ENCODE results near the gene UBE2E2.

Gene UBE2E2

DNA sequence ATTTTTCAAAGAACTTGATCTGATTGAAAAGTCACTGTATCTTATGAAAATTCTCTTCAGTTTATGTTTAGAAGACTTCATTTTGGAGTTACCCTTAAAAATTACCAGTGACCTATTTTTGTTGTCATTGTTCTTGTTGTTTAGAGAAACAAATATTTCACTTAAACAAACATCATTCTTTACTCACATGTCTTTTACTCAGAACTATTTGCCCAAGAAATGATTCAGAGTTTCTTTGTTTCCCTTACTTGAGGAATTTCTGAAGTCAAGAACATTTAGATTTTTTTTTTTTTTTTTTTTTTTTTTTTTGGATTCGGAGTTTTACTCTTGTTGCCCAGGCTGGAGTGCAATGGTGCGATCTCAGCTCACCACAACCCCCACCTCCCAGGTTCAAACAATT, 343.1 kb downstream of the UBE2E2 start:
- 92% methylated on average over 2 of the region's 2 CpGs for WGBS
- H3K4me3 ChIP-seq (ENCODE audit: low read length) = no peak overlapping the region
- H3K27ac ChIP-seq (ENCODE audit: low read depth, low read length) = no peak overlapping the region
- no peak overlapping the region for H3K9ac ChIP-seq (ENCODE audit: low read depth, low read length)
- no peaks in the 10 kb centered on the region for H3K36me3 ChIP-seq (ENCODE audit: insufficient read depth, low read length)
- H3K9me3 ChIP-seq (ENCODE audit: insufficient read depth, low read depth, low read length) = 0 out of 2 replicates have a peak, but pooled peaks cover 4% of the 10 kb centered on the region
- 0 out of 2 replicates have a peak, but pooled peaks cover 6% of the 10 kb centered on the region for H3K4me1 ChIP-seq (ENCODE audit: insufficient read depth, low read length)
- H3K27me3 ChIP-seq (ENCODE audit: insufficient read depth, low read length) = no peaks in the 10 kb centered on the region

DNA sequence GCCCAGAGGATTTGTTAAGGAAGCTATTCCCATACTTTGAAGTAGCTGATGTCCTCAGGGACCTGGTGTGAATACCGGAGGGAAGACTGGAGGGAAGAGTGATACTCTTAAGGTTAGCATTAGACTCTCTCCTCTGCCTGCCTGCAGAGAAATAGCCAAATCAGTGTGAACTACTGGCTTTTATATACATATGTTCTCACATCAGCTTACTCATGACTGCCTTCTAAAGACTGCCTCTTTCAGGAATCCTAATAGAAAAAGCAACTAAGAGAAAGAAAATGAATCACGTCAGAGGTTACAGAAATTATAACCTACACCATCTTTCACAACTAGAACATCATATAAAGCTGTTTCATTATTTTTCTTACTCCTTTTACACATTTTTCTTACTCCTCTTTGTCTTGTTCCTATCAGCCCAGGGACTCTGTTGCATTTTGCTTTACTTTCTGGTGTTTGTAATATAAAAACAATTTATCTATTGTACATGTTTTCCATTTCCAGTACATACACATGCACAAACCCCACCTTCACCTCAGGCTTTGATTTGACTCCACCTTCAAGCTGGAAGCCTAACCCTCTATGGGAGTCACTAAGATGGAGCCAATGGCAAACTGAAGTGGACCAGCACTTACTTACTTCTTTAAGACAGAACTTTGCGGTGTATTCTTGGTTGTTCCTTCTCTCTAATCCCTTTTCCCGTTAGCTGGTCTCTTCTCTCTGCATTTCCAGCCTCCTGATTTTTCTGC, 345.0 kb downstream of the UBE2E2 start:
- H3K36me3 ChIP-seq (ENCODE audit: insufficient read depth, low read length) = no peaks in the 10 kb centered on the region
- 92% methylated on average over 4 of the region's 4 CpGs for WGBS
- no peak overlapping the region for H3K4me3 ChIP-seq (ENCODE audit: low read length)
- H3K4me1 ChIP-seq (ENCODE audit: insufficient read depth, low read length) = 0 out of 2 replicates have a peak, but pooled peaks cover 6% of the 10 kb centered on the region
- no peak overlapping the region for H3K9ac ChIP-seq (ENCODE audit: low read depth, low read length)
- H3K27ac ChIP-seq (ENCODE audit: low read depth, low read length) = no peak overlapping the region
- H3K27me3 ChIP-seq (ENCODE audit: insufficient read depth, low read length) = no peaks in the 10 kb centered on the region
- H3K9me3 ChIP-seq (ENCODE audit: insufficient read depth, low read depth, low read length) = 0 out of 2 replicates have a peak, but pooled peaks cover 4% of the 10 kb centered on the region

DNA sequence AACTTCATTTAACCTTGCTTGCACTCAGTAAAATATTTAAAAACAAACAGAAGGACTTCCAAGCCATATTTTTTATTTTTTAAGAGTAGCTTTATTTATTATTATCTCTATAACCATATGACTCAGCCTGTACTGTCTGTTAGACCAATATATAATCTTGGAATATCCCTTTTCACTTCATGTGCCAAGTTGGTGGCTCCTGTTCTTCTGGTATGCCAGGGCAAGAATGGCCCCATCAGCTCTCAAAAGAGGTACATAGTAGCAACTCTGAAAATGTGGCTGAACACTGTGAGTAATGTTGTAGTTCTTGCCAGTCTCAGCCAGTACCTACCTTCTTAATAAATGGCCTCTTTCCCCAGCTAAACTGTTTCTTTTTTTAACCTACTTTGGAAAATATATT, 345.6 kb downstream of the UBE2E2 start:
- H3K27me3 ChIP-seq (ENCODE audit: insufficient read depth, low read length) = no peaks in the 10 kb centered on the region

DNA sequence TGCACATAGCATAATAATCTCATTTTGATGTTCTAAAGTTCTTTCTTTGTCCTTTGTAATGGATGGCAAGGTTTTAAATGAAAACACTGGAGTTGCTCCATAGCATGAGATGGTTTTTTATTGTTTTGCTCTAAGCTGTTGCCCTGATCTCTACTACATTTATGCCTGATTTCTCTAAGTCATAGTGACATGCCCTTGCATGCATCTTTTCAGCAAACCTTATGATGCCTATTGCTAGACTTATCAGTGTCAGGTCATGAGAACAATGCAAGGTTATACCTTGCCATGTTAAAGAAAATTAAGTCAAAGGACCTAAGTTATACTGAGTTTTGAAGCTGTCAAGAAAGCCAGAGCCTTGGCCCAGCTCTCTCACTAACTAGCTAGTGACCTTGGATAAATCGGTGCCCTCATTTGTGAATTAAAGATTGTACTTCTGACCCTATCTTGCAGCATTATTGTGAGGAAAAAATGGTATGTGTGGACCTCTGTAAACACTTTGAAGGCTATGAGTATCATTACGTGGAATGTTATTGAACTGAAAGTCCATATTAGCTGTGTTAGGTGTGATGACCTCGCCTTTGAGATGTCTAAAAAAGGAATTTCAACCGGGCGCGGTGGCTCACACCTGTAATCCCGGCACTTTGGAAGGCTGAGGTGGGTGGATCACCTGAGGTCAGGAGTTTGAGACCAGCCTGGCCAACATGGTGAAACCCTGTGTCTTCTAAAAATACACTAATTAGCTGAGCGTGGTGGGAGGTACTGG, 346.2 kb downstream of the UBE2E2 start:
- Histone ChIP-seq H3K27me3 (ENCODE audit: insufficient read depth, low read length) (no peaks in the 10 kb centered on the region), H3K4me1 (ENCODE audit: insufficient read depth, low read length) (no peaks in the 10 kb centered on the region), H3K9me3 (ENCODE audit: insufficient read depth, low read depth, low read length) (0 out of 2 replicates have a peak, but pooled peaks cover 4% of the 10 kb centered on the region), H3K9ac (ENCODE audit: low read depth, low read length) (no peak overlapping the region), H3K27ac (ENCODE audit: low read depth, low read length) (no peak overlapping the region), H3K4me3 (ENCODE audit: low read length) (no peak overlapping the region), H3K36me3 (ENCODE audit: insufficient read depth, low read length) (no peaks in the 10 kb centered on the region)
- WGBS = 95% methylated on average over 8 of the region's 8 CpGs

More for the DNA sequence above, 345.6 kb downstream of the UBE2E2 start:
- Histone ChIP-seq H3K27ac (ENCODE audit: low read depth, low read length) (no peak overlapping the region), H3K4me3 (ENCODE audit: low read length) (no peak overlapping the region), H3K36me3 (ENCODE audit: insufficient read depth, low read length) (no peaks in the 10 kb centered on the region), H3K9me3 (ENCODE audit: insufficient read depth, low read depth, low read length) (0 out of 2 replicates have a peak, but pooled peaks cover 4% of the 10 kb centered on the region), H3K4me1 (ENCODE audit: insufficient read depth, low read length) (0 out of 2 replicates have a peak, but pooled peaks cover 3% of the 10 kb centered on the region), H3K9ac (ENCODE audit: low read depth, low read length) (no peak overlapping the region)

DNA sequence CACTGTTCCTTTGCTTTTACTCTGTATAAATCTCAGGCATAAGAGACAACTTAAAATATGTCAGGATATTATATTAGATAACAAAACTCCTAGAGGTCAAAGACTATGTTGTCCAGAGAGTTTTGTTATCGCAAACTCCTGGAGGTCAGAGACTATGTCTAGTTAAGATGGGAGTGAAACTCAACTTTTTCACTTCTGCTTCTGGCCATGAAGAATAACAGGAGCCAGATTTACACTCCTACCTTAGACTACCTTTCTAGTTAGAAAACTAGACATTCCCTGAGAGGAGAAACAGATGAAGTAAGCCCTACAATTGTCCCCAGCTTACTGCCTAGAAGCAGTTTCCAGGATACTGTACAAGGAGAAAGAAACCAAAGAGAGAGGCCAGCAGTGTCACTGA, 347.3 kb downstream of the UBE2E2 start:
- H3K36me3 ChIP-seq (ENCODE audit: insufficient read depth, low read length) = no peaks in the 10 kb centered on the region
- H3K9me3 ChIP-seq (ENCODE audit: insufficient read depth, low read depth, low read length) = 0 out of 2 replicates have a peak, but pooled peaks cover 4% of the 10 kb centered on the region
- H3K27me3 ChIP-seq (ENCODE audit: insufficient read depth, low read length) = no peaks in the 10 kb centered on the region
- no peaks in the 10 kb centered on the region for H3K4me1 ChIP-seq (ENCODE audit: insufficient read depth, low read length)
- no peak overlapping the region for H3K9ac ChIP-seq (ENCODE audit: low read depth, low read length)
- H3K4me3 ChIP-seq (ENCODE audit: low read length) = no peak overlapping the region
- H3K27ac ChIP-seq (ENCODE audit: low read depth, low read length) = no peak overlapping the region
- 100% methylated on average over 1 of the region's 1 CpG for WGBS

DNA sequence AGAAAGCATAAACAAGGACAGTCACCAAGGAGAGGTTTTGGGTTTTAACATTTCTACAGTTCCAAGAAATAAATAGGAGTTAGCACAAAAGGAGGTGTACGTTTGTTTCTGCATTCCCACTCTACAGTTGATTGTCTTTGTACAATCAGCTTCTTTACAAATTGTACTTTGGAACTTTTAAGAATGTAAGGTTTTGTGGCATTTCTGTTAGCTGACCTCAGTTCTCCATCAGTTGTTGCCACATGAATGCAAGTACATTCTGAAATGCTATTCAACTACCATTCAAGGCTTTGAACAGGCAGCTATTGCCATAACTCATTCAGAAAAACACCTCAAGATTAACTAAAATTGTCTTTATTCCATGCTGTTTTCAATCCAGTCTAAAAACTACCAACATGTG, 349.4 kb downstream of the UBE2E2 start:
- 83% methylated on average over 1 of the region's 1 CpG for WGBS
- no peak overlapping the region for H3K4me3 ChIP-seq (ENCODE audit: low read length)
- no peaks in the 10 kb centered on the region for H3K4me1 ChIP-seq (ENCODE audit: insufficient read depth, low read length)
- H3K36me3 ChIP-seq (ENCODE audit: insufficient read depth, low read length) = no peaks in the 10 kb centered on the region
- H3K27me3 ChIP-seq (ENCODE audit: insufficient read depth, low read length) = no peaks in the 10 kb centered on the region
- H3K9ac ChIP-seq (ENCODE audit: low read depth, low read length) = no peak overlapping the region
- no peaks in the 10 kb centered on the region for H3K9me3 ChIP-seq (ENCODE audit: insufficient read depth, low read depth, low read length)
- H3K27ac ChIP-seq (ENCODE audit: low read depth, low read length) = no peak overlapping the region

DNA sequence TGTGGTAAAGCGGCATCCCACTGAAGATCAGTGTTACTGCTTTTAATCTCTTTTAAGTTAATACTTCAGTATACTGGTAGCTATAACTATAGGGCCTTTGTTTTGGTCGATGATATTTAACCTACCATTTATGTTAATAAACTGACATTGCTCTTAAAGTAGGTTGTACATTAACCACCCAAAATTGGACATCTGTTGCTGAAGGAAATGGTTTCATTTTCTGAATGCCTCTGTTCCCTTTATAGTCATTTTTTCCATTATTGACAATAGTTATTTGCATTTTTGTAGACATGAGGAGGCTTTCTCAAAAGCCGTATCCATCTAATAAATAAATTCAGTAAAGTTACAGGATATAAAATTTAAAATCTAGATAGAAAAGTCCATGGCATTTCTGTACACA, 350.2 kb downstream of the UBE2E2 start:
- no peaks in the 10 kb centered on the region for H3K36me3 ChIP-seq (ENCODE audit: insufficient read depth, low read length)
- no peaks in the 10 kb centered on the region for H3K27me3 ChIP-seq (ENCODE audit: insufficient read depth, low read length)
- no CpG with 5 or more reads among the region's 3 CpGs for WGBS
- H3K9me3 ChIP-seq (ENCODE audit: insufficient read depth, low read depth, low read length) = no peaks in the 10 kb centered on the region
- H3K4me3 ChIP-seq (ENCODE audit: low read length) = no peak overlapping the region
- H3K27ac ChIP-seq (ENCODE audit: low read depth, low read length) = no peak overlapping the region
- no peak overlapping the region for H3K9ac ChIP-seq (ENCODE audit: low read depth, low read length)
- no peaks in the 10 kb centered on the region for H3K4me1 ChIP-seq (ENCODE audit: insufficient read depth, low read length)

DNA sequence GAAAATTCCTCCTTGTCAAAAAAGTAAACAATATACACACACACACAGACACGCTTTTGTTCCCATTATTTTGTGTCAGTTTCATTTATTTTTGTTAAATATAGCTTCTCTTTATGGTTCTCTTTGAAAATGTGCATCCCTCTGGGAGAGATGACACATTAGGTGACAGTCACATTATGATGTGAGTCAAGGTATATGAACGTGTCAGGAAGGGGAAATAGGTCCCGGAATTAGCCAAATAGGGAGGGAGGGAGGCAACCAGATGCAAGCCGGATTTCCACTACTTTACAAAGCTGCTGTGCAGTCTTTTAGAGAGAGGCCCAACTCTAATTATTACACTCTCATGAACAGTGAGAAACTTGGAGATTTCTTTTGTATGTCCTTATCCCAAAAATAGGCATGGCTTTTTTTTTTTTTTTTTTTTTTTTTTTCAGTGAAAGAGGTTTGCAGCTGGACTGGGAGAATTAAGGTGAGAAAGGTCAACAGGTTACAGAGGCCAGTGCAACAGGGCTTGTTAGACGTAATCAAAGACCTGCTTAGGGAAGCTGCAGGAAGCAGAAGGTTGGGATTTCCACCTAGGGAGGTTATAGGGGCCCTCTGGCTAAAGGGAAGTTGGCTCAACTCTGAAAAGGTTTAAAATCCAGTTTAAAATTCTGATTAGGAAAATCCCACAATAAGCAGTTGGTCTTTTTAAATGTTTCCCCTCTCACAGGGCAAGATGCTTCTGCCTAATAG, 362.1 kb downstream of the UBE2E2 start:
- WGBS = 78% methylated on average over 3 of the region's 5 CpGs
- peaks cover 12% of the 10 kb centered on the region; the same call in 1 of the 2 replicates for H3K4me1 ChIP-seq (ENCODE audit: insufficient read depth, low read length)

DNA sequence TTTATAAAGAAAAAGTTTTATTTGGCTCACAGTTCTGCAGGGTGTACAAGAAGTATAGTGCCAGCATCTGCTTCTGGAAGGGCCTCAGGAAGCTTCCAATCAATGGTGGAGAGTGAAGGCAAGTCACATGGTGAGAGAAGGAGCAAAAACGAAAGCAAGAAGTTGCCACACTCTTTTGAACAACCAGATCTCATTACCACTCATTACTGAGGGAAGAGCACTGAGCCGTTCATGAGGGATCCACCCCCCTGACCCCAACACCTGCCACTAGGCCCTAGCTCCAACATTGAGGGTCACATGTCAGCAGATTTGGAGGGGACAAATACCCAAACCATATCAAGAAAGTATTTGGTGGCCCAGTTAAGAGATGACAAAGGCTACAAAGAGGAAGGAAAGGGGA, 363.4 kb downstream of the UBE2E2 start:
- no peaks in the 10 kb centered on the region for H3K36me3 ChIP-seq (ENCODE audit: insufficient read depth, low read length)
- 87% methylated on average over 2 of the region's 2 CpGs for WGBS
- H3K4me3 ChIP-seq (ENCODE audit: low read length) = no peak overlapping the region
- H3K9ac ChIP-seq (ENCODE audit: low read depth, low read length) = no peak overlapping the region
- peaks cover 12% of the 10 kb centered on the region for H3K4me1 ChIP-seq (ENCODE audit: insufficient read depth, low read length)
- H3K27me3 ChIP-seq (ENCODE audit: insufficient read depth, low read length) = no peaks in the 10 kb centered on the region
- H3K9me3 ChIP-seq (ENCODE audit: insufficient read depth, low read depth, low read length) = no peaks in the 10 kb centered on the region
- H3K27ac ChIP-seq (ENCODE audit: low read depth, low read length) = no peak overlapping the region

More for the DNA sequence above, 362.1 kb downstream of the UBE2E2 start:
- Histone ChIP-seq H3K27ac (ENCODE audit: low read depth, low read length) (no peak overlapping the region), H3K9me3 (ENCODE audit: insufficient read depth, low read depth, low read length) (no peaks in the 10 kb centered on the region), H3K9ac (ENCODE audit: low read depth, low read length) (no peak overlapping the region), H3K4me3 (ENCODE audit: low read length) (no peak overlapping the region), H3K27me3 (ENCODE audit: insufficient read depth, low read length) (no peaks in the 10 kb centered on the region), H3K36me3 (ENCODE audit: insufficient read depth, low read length) (no peaks in the 10 kb centered on the region)

DNA sequence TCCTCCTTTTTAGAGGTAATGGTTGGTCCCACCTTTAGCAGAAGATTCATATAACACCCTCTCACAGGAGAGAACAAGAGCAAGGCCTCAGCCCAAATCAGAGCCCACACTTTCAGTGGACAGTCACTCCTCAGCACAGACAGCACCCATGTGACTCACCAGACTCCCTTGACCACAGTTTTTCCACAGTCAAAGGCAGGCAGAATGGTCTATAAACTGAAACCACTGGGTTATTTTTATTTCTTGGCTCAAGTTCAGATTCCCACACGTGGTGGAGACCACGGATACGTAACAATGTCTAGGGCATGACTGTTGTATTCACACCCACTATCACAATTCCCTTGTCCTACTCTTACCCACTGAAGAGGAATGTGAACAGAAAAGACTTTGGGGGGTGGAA, 364.8 kb downstream of the UBE2E2 start:
- Histone ChIP-seq H3K27ac (ENCODE audit: low read depth, low read length) (no peak overlapping the region), H3K4me3 (ENCODE audit: low read length) (no peak overlapping the region), H3K9ac (ENCODE audit: low read depth, low read length) (no peak overlapping the region), H3K27me3 (ENCODE audit: insufficient read depth, low read length) (no peaks in the 10 kb centered on the region), H3K36me3 (ENCODE audit: insufficient read depth, low read length) (no peaks in the 10 kb centered on the region), H3K9me3 (ENCODE audit: insufficient read depth, low read depth, low read length) (no peaks in the 10 kb centered on the region), H3K4me1 (ENCODE audit: insufficient read depth, low read length) (peaks cover 20% of the 10 kb centered on the region)
- WGBS = 58% methylated on average over 3 of the region's 3 CpGs

DNA sequence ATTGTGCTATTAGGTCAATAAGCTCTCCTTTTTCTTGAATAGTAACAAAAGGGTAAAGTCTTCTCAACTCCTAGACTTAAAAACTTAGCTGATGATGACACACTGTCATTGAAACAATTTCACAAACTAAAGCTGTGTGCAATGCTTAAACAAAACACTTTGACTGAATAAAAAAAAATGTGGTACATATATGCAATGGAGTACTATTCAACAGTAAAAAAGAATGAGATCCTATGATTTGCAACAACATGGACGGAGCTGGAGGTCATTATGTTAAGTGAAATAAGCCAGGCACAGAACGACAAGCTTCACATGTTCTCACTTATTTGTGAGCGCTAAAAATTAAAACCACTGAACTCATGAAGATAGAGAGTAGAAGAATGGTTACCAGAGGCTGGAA, 370.7 kb downstream of the UBE2E2 start:
- Histone ChIP-seq H3K36me3 (ENCODE audit: insufficient read depth, low read length) (no peaks in the 10 kb centered on the region), H3K27me3 (ENCODE audit: insufficient read depth, low read length) (no peaks in the 10 kb centered on the region)

More for the DNA sequence above, 370.7 kb downstream of the UBE2E2 start:
- no peak overlapping the region for H3K9ac ChIP-seq (ENCODE audit: low read depth, low read length)
- H3K4me3 ChIP-seq (ENCODE audit: low read length) = no peak overlapping the region
- H3K27ac ChIP-seq (ENCODE audit: low read depth, low read length) = no peak overlapping the region
- 100% methylated on average over 3 of the region's 3 CpGs for WGBS
- peaks cover 8% of the 10 kb centered on the region for H3K4me1 ChIP-seq (ENCODE audit: insufficient read depth, low read length)
- H3K9me3 ChIP-seq (ENCODE audit: insufficient read depth, low read depth, low read length) = no peaks in the 10 kb centered on the region
